GM19324 (cell line): Measurements from ENCODE around the gene KIF1A.

Source experiments
- ATAC-seq: cut with Tn5 transposase; IDR thresholded peaks from one replicate; pipeline ENCODE4 v1.9.1; 2021; ENCODE audit warnings: mild to moderate bottlenecking, moderate library complexity; ENCODE audit not compliant: unreplicated experiment, low FRiP score

Gene KIF1A

DNA sequence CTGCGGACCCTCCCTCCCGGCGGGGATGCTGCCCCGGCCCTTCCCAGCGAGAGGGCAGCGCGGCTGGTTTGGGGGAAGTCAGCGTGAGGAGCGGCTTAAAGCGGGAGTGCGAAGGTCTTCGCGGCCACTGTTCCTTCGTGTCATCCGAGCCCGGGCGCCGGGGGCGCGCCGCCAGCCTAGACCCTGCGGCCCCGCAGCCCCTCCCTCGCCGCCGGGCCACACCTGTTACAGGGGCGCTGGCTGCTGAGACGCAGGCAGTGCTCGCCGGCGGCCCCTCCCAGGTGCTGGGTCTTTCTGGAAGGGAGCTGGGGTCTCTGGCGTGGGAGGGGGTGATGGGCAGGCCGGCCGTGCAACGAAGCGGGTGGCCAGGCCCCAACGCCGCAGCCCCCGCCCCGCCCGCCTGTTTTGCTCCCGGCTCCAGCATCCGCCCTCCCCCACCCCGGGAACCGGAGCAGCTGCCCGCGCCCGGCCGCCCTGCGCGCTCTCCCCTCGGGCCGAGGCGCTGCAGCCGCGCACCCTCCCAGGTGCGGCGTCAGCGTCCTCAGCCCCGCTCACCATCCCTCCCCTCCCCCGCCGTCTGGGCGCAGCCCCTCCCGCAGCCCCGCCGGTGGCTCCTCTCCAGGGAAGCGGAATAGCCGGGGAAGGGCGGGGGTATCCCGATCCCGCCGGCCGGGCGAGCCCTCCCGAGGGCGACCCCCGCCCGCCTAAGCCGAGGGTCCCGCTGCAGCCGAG is 727 bp downstream of the KIF1A start:
- no peak for ATAC-seq

DNA sequence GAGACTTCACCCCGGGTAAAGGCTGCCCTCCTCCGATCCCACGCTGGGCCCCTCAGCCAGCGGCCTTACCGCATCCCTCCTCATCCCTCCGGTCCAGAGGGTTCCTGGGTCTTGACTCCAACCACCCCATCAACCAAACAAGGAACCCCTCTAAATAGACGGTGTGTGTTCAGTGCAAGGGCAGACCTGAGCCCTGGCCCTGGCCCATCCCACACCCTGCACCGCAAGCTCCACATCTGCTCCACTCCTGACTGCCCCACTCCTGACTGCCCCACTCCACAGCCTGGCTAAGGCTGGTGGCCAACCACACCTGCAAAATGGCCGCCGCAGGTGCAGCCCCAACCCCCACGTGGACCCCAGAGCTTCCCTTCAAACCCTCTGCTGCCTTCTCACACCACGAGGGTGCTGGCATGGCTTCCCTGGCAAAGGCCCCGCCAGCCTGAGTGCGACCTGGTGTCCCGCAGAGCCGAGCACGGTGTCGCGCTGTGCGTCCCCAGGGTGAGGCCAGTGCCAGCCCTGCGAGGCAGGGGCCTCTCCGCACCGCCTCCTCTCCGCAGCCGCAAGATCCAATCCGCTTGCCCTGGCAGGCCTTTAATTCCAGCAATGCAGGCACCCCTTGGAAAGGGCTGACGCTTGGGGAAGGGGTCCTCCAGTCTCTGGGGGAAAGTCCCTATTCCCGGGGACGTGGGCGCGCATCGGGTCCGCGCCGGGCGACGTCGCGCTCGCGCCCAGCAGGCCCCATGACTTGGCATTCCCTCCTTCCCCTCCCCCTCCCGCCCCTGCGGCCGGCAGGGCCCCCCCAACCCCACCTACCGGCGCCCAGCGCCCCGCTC is 1.5 kb downstream of the KIF1A start:
- no peak for ATAC-seq

- no peak for ATAC-seq
Observed at GRCh38 chr2:240817496-240818292, 2.3 kb downstream of the KIF1A start.

- ATAC-seq: no peak
Observed at GRCh38 chr2:240816584-240817495, 3.2 kb downstream of the KIF1A start.

GRCh38 chr2:240815761-240816583 is 4.0 kb downstream of the KIF1A start:
- no peak for ATAC-seq

GRCh38 chr2:240814946-240815760 is 4.9 kb downstream of the KIF1A start:
- ATAC-seq: no peak

DNA sequence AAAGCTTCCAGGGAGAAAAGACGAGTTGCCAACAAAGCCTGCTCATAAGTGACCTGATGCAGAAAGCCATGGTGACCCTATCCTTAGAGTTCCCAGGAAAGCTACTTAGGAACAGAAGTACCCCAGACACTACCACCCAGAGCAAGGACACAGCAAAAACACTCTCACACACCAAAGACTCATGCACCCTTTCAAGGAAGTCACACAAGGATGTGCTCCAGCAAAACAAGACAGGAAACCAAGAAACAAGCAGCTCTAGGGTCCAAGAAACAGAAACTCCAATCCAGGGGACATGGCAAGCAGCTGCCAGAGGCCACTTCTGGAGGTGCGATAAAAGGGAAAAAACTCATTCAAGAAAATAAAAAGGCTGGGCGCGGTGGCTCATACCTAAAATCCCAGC is 5.7 kb downstream of the KIF1A start:
- no peak for ATAC-seq

GRCh38 chr2:240813231-240813921 is 6.6 kb downstream of the KIF1A start:
- ATAC-seq: no peak

- ATAC-seq: no peak
Observed at GRCh38 chr2:240812721-240813120, 7.3 kb downstream of the KIF1A start.

- no peak for ATAC-seq
Observed at GRCh38 chr2:240812301-240812680, 7.7 kb downstream of the KIF1A start.

- ATAC-seq: no peak
Observed at GRCh38 chr2:240811346-240812300, 8.4 kb downstream of the KIF1A start.

DNA sequence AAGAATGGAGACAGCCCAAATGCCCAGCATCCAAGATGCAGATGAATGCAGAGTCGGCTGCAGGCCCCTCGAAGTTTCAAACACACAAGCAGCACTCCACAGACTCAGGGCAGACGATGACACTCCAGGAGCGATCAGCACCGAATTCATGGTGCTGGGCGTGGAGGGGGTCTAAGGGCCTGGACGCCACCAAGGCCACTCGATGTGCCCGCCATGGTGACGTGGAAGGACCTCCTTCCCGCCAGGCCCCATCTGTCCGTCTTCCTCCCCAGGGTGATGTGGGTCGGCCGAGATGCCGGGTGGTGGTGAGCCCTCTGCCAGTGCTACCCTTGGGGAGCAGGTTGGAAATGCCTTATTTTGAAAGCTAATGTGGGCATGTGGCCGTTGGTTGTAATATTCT is 9.4 kb downstream of the KIF1A start:
- ATAC-seq: no peak

GRCh38 chr2:240810199-240810598 is 9.8 kb downstream of the KIF1A start:
- no peak for ATAC-seq

DNA sequence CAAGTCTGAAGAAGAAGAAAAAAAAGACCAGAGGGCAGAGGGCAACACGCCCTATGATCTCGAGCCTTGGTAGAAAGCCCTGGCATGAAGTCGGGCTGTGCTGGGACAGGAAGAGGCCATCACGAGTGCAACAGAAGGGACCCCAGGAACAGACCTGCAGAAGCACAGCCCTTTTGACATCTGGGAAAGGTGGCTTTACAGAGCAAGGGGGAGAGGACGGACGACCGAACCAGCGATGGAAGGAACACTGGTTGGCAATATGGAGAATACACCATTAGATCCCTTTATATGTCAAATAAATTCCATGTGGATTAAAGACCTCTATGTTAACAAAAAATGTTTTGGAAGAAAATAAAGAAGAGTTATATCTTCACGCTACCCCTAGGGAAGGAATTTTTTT is 10.7 kb downstream of the KIF1A start:
- no peak for ATAC-seq

- ATAC-seq: no peak
Observed at GRCh38 chr2:240806459-240806858, 13.6 kb downstream of the KIF1A start.

DNA sequence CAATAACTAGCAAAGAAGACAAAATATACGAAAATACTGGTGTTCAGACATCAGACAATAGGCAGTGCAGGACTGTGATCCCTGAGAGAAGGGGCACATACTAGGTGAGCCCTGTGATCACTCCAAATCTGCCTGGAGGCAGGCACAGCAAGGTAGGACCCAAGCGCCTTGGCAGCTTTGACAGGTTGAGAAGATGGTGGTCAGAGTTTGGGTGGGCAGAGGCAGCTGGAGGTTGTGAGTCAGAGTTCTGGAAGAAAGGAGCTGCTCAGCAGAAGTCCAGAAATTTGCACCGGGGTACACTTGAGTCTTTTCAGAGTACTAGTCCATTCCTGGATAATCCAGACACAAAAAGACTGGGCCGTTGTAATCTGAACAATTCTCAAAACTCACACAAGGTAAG is 14.0 kb downstream of the KIF1A start:
- ATAC-seq: no peak

- ATAC-seq: no peak
Observed at GRCh38 chr2:240803191-240803590, 16.8 kb downstream of the KIF1A start.
